A673 (cell line): ENCODE results near the gene WDFY3. TPM values are rescaled to one million over a fixed set of nuclear protein-coding genes. Genes with fewer than 3 reads are reported as not detected.

ENCODE experiments used
- BruUV-seq: library from RNA; stranded (reverse); fragments of 400-500 nt; replicated peaks from 2 replicates; lab custom pipeline; 2021; lab: Mats Ljungman, UMichigan
- CTCF ChIA-PET: fragments of 300-600 bp; sonication (Branson Sonifier 250); formaldehyde crosslinking; loops from one replicate; lab custom pipeline; 2022; ENCODE audit warnings: antibody characterized with exemption; lab: Charles Lee
- POLR2A ChIA-PET: fragments of 300-600 bp; sonication (Branson Sonifier 250); formaldehyde crosslinking; loops from one replicate; lab custom pipeline; 2022; ENCODE audit warnings: antibody characterized with exemption; ENCODE audit not compliant: low non-redundant PET; lab: Charles Lee
- DNase-seq: peaks from one replicate; pipeline ENCODE4 v3.0.0-alpha.2; 2015; ENCODE audit warnings: low spot score
- H3K27ac ChIP-seq: fragments of 200-600 bp; sonication (generic); 2 replicates; pipeline ENCODE4 v1.5.1; 2016; ENCODE audit warnings: mixed run types, low read depth, mild to moderate bottlenecking, mixed read lengths, antibody characterized with exemption, low read length; ENCODE audit not compliant: poor library complexity, severe bottlenecking
- H3K27me3 ChIP-seq: fragments of 200-600 bp; sonication (generic); replicated peaks from 2 replicates; pipeline ENCODE4 v1.6.1; 2017; ENCODE audit warnings: mixed run types, low read depth, mild to moderate bottlenecking, mixed read lengths, antibody characterized with exemption, low read length; ENCODE audit not compliant: insufficient read depth, poor library complexity
- H3K36me3 ChIP-seq: fragments of 200-600 bp; sonication (generic); 2 replicates; pipeline ENCODE4 v1.6.1; 2016; ENCODE audit warnings: mixed run types, mild to moderate bottlenecking, mixed read lengths, antibody characterized with exemption, low read length; ENCODE audit not compliant: insufficient read depth, poor library complexity, severe bottlenecking
- H3K4me1 ChIP-seq: fragments of 200-600 bp; sonication (generic); 2 replicates; pipeline ENCODE4 v1.6.1; 2017; ENCODE audit warnings: mixed run types, mild to moderate bottlenecking, mixed read lengths, antibody characterized with exemption, low read length; ENCODE audit not compliant: insufficient read depth, poor library complexity, severe bottlenecking
- H3K4me3 ChIP-seq: fragments of 200-600 bp; sonication (generic); 2 replicates; pipeline ENCODE4 v1.5.1; 2016; ENCODE audit warnings: low read depth, mixed run types, mild to moderate bottlenecking, mixed read lengths, low read length; ENCODE audit not compliant: poor library complexity, severe bottlenecking
- H3K9me3 ChIP-seq: fragments of 200-600 bp; sonication (generic); 2 replicates; pipeline ENCODE4 v1.6.1; 2016; ENCODE audit warnings: mixed run types, low read depth, mild to moderate bottlenecking, mixed read lengths, antibody characterized with exemption, low read length; ENCODE audit not compliant: poor library complexity, severe bottlenecking
- EZH2 ChIP-seq: fragments of 200-600 bp; sonication (generic); IDR thresholded peaks from 2 replicates; pipeline ENCODE4 v1.6.1; 2017; ENCODE audit warnings: borderline replicate concordance, low read depth, mild to moderate bottlenecking, mixed read lengths, antibody characterized with exemption, low read length; ENCODE audit not compliant: poor library complexity, severe bottlenecking
- intact Hi-C: fragments of 100-400 bp; cut with micrococcal nuclease; formaldehyde crosslinking; loops from one replicate; pipeline ENCODE4 v1.10.0; 2022; ENCODE audit not compliant: unreplicated experiment
- total RNA-seq: library from RNA; stranded (reverse); gene quantifications from 2 replicates; pipeline ENCODE4 v1.2.3, GENCODE V29; 2021
- TF ChIP-seq, protein P1 (sequence below): fragments of 300-800, 200-600 bp; sonication (generic); conservative IDR thresholded peaks from 2 replicates; pipeline ENCODE4 v1.5.1; 2017; ENCODE audit warnings: low read depth, mild to moderate bottlenecking, antibody characterized with exemption, low read length, moderate library complexity, mixed read lengths

The WDFY3 gene
- total RNA-seq, 1 experiment from 2014 or later: 43.4 TPM

DNA sequence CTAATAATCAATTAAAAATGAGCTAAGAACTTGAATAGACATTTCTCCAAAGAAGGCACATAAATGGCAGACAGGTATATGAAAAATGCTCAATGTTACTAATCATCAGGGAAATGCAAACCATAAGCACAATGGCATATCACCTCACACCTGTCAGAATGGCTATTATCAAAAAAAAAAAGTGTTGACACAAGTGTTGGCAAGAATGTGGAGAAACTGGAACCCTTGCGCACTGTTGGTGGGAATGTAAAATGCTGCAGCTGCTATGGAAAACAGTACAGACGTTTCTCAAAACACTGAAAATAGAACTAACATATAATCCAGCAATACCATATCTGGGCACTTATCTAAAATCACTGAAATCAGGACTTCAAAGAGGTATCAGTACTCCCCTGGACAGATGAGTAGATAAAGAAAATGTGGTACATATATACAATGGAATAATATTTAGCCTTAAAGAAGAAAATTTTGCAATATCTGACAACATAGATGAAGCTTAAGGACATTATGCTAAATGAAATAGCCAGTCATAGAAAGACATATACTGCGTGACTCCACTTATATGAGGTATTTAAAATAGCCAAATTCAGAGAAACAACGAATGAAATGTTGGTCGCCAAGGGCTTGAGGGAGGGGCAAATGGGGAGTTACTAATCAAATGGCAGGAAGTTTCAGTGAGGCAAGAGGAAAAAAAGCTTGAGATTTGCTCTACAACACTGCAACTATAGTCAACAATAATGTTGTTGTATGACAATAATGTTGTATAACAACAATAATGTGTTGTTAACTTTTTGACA, 175.5 kb downstream of the WDFY3 start:
- H3K27me3 ChIP-seq: no peaks in the 10 kb centered on the region
- POLR2A ChIA-PET: no interaction called here
- H3K4me3 ChIP-seq: no peak overlapping the region
- intact Hi-C loops: no loop called here
- peaks cover 9% of the 10 kb centered on the region for H3K4me1 ChIP-seq
- no peaks in the 10 kb centered on the region for H3K9me3 ChIP-seq
- H3K36me3 ChIP-seq: peaks cover 15% of the 10 kb centered on the region
- no TSS peak for BruUV-seq
- CTCF ChIA-PET: no interaction called here
- H3K27ac ChIP-seq: no peak overlapping the region
- TF ChIP-seq, protein P1, sequence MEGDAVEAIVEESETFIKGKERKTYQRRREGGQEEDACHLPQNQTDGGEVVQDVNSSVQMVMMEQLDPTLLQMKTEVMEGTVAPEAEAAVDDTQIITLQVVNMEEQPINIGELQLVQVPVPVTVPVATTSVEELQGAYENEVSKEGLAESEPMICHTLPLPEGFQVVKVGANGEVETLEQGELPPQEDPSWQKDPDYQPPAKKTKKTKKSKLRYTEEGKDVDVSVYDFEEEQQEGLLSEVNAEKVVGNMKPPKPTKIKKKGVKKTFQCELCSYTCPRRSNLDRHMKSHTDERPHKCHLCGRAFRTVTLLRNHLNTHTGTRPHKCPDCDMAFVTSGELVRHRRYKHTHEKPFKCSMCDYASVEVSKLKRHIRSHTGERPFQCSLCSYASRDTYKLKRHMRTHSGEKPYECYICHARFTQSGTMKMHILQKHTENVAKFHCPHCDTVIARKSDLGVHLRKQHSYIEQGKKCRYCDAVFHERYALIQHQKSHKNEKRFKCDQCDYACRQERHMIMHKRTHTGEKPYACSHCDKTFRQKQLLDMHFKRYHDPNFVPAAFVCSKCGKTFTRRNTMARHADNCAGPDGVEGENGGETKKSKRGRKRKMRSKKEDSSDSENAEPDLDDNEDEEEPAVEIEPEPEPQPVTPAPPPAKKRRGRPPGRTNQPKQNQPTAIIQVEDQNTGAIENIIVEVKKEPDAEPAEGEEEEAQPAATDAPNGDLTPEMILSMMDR: no peak
- TF ChIP-seq EZH2: no peak
- no peak for DNase-seq

DNA sequence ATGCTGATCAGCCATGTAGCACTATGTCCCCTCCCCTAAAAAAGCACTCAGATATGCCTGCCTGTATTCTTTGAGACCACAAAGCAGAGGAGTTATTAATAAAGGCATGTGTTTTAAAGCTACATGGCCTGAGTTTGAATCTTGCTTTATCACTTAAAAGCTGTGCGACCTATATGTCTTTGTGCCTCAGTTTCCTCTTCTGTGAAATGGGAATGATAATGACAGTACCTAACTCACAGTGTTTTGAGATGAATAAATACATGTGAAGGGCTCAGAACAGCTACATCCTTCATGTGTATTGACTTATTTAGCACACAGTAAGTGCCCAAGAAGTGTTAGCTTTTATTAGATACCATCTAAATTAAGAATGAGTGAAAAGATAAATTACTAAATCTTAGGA, 180.0 kb downstream of the WDFY3 start:
- CTCF ChIA-PET: no interaction called here
- Histone ChIP-seq H3K4me1 (no peaks in the 10 kb centered on the region), H3K9me3 (no peaks in the 10 kb centered on the region), H3K27me3 (no peaks in the 10 kb centered on the region), H3K27ac (no peak overlapping the region), H3K4me3 (no peak overlapping the region), H3K36me3 (peaks cover 28% of the 10 kb centered on the region)
- intact Hi-C loops: no loop called here
- POLR2A ChIA-PET: no interaction called here
- TF ChIP-seq EZH2: no peak
- TF ChIP-seq, protein P1: no peak
- BruUV-seq: no TSS peak
- DNase-seq: no peak

- Histone ChIP-seq H3K27me3 (no peaks in the 10 kb centered on the region), H3K9me3 (no peaks in the 10 kb centered on the region), H3K36me3 (peaks cover 29% of the 10 kb centered on the region), H3K4me3 (no peak overlapping the region), H3K4me1 (no peaks in the 10 kb centered on the region), H3K27ac (no peak overlapping the region)
- DNase-seq: no peak
- TF ChIP-seq EZH2: no peak
- TF ChIP-seq, protein P1: no peak
- BruUV-seq: no TSS peak
- intact Hi-C loops: no loop called here
- ChIA-PET CTCF (no interaction called here), POLR2A (no interaction called here)
Measured at GRCh38 chr4:84782517-84782916, 184.0 kb downstream of the WDFY3 start.
